Stimulated activated CD8-positive, alpha-beta memory T cell treated with anti-CD3 and anti-CD28 coated beads, Interleukin-12 subunit alpha, Interleukin-12 subunit beta, amount 100 ng/mL, for 24 hours (primary cell): ENCODE data around the gene PYM1.

Source experiments
- DNase-seq: peaks from one replicate; pipeline ENCODE4 v3.0.0-alpha.2; 2020; ENCODE audit errors: extremely low read depth

The PYM1 gene

DNA sequence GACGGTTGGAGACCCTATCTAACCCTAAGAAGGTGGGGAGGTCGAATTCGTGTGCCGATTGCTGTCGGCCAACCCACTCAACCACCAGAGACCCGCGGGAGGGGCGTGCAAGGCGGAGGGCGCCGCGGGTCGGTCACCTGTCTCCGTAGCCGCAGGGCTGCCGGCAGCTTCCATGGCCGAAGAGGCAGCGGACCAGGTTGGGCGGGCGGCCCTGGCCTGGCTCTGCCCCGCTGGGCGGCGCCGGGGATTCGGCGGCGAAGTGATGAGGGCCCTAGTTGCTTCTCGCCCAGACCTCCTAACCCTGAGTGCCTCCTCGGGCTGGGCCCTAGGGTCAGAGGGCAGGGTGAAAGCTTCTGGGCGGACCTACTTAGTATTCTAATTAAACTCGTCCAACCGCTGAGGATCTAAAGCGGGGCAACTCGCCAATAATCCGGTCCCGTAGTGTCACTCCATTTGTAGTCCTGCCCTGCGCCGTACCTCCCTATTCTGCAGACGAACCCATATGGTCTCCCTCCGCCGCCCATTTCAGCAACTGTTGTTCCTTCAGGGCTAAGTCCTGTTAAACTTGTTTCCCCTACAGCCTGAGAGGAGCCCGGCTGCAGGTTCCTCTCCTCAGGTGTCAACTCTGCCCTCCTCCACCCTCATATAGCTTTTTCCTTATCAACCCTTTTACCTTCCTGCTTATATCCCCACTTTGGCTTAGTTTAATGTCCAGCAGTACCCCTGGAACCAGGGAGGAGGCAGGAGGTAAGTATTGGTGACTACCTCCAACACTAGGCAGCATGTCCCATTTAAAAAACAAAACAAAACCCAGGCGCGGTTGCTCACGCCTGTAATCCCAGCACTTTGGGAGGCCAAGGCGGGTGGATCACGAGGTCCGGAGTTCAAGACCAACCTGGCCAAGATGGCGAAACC lies at the start of gene PYM1:
TSS of gene PYM1 (minus strand) at position 307 of the 915 bp plus-strand sequence. CDS start at position 174, 133 bp downstream.
- no peak for DNase-seq

DNA sequence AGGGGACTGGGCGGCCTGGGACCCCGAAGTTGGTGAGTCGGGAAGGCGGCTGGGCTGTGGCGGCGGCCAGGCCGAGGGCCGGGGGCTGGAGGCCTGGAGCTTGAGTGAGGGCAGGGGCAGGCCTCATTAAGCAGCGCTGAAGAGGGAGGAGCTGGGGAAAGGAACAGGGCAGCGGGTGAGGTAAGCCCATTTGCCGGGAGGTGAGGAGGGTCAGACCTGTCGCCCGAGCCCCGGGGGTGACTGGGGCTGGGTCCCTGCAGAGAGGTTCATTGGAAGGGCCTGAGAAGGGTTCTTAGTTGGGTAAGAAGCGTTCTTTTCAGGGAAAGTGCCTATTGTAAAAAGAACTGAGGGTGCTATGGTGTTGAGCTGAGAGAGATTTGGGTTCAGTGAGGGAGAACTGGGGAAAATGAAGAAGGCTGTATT lies 46.6 kb upstream of the PYM1 start:
- no peak for DNase-seq

DNA sequence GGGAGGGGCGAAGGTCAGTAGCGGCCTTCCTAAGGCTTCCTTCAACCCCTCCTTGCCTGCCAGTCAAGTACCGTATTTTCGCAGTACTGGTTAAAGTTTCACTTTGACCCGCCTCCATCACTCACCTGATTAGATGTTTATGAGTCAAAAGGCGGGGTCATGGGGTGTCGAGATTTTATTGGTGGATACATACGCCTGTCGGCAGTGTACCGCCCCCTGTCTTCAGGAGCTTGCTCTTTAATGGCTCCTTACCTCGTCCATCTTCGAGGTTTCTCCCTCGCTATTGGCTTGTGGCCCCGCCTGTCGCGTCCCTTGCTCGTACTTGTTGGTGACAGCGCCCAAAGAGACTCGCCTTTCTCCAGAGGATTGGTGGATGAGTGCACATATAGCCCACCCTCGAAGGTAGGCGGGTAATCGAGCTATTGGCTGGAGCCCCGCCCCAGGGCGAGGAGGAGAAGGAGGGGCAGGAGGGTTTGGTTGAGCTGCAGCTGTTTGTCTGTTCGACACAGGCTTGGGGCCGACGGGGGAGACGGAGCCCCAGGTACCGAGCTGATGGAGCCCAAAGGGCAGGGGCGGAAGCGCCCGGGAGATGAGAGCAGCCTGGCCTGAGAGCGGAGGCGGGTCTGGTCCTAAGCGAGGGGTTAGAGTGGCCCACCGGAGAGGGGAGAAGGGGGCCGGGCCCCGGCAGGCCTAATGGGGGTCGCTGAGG lies 46.1 kb upstream of the PYM1 start, which contains the start of gene RAB5B:
TSS of gene RAB5B (plus strand) at position 480 of the 709 bp plus-strand sequence. CDS start 12,883 bp downstream, outside the sequence.
- DNase-seq, result peak; percentile 94

DNA sequence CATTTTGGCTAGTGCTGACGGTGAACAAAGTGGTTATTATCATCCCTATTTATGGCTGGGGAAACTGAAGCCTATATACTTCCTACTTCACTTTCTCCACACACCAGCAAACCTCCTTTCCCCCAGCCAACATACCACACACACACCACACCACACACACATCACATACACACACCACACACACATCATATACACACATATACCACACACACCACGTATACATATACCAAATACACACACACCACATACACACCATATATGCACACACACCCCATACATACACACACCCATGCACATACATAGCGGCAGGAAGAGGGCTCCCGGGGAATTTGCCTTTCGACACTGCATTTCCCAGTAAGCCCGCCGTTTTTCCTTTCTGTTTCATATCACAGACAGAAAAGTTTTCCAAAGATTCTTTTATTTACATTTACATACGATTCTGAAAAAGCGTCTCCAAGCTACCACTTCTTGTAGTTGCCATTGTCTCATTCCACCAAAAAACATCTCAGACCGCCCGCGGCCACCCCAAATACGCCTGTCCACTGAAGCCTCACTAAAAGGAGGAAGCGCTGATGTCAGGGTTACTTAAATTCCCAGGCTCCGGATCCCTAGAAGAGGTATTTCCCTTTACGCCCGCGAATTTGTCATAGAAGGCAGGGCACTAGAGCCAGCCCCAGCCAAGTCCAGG lies 45.4 kb upstream of the PYM1 start:
- DNase-seq, result no peak

DNA sequence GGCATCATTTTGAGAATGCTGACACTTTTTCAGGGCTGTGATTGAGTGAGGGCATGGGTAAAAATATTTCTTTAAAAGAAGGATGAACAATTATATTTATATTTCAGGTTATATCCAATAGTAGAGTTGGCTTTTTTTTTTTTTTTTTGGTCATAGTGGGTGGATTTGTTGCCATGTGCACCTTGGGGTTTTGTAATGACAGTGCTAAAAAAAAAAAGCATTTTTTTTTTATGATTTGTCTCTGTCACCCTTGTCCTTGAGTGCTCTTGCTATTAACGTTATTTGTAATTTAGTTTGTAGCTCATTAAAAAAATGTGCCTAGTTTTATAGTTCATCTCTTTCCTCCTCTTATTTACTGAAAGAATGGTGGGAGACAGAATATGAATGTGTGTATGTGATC lies 44.8 kb upstream of the PYM1 start:
- no peak for DNase-seq

DNA sequence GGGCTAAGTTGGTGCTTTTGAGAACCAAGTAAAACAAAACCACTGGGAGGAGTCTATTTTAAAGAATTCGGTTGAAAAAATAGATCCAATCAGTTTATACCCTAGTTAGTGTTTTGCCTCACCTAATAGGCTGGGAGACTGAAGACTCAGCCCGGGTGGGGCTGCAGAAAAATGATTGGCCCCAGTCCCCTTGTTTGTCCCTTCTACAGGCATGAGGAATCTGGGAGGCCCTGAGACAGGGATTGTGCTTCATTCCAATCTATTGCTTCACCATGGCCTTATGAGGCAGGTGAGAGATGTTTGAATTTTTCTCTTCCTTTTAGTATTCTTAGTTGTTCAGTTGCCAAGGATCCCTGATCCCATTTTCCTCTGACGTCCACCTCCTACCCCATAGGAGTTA lies 44.3 kb upstream of the PYM1 start:
- no peak for DNase-seq

DNA sequence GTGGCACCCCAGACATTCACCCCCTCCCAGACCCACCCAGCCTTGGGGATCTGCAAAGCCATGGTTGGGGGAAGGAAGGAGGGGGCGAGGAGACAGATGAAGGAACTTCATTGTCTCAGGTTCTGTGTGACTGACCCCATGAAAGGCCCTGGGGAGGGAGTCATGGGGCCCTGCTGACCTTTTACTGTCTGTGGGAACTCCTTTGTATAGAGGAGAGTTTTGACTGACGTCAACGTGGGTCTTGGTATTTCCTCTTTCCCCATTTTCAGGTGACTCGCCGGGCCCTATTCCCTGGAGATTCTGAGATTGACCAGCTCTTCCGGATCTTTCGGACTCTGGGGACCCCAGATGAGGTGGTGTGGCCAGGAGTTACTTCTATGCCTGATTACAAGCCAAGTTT lies 43.1 kb upstream of the PYM1 start:
- DNase-seq, result no peak

DNA sequence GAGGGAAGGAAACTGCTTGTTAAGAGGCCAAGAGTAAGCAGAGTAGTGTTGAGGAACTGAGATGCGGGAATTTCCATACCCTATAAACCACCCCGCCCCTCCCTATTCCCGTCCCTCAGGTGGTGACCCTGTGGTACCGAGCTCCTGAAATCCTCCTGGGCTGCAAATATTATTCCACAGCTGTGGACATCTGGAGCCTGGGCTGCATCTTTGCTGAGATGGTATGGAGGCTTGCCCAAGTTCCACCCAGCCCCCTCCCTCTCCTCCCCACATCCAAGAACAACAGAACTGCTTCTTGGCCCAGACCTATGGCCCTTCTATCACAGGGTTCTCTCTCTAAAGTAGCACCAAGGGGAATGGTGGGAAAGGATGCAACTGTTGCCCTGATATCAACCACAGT lies 41.7 kb upstream of the PYM1 start:
- no peak for DNase-seq

DNA sequence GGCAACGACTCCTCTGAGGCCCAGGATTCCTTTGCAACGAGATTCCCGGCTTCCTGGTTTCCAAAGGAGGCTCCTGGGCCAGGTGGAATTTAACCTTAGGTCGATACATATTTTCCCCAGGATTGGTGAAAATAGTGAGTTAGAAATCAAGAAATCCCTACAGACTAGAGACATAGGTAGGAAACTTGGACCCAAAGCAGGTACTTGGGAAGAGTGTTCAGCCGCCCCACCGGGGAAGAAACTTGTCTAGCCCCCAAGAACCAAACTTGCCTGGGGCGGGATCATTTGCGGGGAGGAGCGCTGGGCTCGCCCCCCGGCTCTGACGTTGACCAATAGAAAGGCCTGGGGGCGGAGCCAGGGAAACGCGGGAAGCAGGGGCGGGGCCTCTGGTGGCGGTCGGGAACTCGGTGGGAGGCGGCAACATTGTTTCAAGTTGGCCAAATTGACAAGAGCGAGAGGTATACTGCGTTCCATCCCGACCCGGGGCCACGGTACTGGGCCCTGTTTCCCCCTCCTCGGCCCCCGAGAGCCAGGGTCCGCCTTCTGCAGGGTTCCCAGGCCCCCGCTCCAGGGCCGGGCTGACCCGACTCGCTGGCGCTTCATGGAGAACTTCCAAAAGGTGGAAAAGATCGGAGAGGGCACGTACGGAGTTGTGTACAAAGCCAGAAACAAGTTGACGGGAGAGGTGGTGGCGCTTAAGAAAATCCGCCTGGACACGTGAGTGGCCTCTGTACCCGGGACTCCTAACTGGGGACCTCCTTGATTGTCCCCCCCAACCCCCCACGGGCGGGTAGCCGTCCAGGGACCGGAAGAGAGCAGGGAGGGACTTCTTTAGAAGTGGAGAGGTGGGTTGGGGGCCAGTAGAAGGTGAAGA lies 39.0 kb upstream of the PYM1 start, which contains the start of gene CDK2:
TSS of gene CDK2 (plus strand) at position 423 of the 874 bp plus-strand sequence. CDS start at position 602, 179 bp downstream.
- peak; percentile 75 for DNase-seq

DNA sequence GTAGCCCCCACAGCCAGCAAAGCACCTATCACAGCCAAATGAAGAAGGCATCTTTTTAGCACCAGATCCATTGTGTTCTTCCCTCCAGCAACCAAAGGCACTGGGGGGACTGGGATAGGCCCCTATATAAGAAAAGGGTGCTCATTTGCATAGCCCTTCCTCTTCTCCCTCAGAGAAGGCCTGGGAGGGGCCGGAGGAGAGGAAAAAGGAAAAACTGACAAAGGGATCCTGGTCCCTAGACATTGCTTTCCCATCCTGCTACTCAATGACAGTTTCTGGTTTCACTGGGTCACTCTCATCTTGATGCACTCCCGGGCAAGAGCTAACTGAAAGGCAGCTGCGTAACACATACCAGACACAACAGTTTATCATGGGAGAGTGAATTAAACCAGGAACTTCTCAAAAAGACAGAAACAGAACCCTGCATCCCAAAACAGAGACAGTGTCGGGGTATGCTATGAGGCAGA lies 38.3 kb upstream of the PYM1 start, which contains the start of gene PMEL:
TSS of gene PMEL (minus strand) at position 102 of the 467 bp plus-strand sequence. CDS start at position 71, 31 bp downstream.
- no peak for DNase-seq

DNA sequence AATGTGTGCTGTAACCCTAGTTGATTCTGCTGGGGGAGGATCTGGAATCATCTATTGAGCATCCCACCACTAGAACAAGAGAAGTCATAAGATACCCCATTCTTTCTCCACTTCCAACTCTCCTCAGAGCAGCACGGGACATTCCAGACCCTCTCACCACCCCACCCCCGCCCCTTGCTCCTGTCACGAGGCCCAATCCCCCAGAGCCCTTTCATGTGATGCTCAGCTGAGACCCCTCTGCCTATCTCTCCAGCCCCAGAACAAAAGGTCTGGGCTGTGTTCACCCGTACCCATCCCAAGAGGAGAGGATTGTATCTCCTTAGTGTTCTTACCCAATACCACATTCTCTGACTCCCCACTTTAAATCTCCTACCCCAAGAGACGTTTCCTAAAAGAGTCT lies 37.5 kb upstream of the PYM1 start:
- DNase-seq, result no peak

DNA sequence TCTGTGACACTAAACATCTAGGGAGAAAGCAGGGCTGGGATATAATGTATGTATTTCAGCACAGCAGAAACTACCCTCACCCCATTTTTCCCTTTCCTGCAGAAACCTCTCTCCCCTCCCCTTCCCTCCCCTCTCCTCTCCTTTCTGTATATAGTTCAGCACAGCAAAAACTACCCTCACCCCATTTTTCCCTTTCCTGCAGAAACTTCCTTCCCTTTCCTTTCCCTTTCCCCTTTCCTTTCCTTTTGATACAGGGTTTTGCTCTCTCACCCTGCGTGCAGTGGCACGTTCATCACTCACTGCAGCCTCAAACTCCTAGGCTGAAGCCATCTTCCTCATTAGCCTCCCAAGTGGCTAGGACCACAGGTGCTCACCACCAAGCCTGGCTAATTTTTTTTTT lies 36.1 kb upstream of the PYM1 start:
- no peak for DNase-seq

DNA sequence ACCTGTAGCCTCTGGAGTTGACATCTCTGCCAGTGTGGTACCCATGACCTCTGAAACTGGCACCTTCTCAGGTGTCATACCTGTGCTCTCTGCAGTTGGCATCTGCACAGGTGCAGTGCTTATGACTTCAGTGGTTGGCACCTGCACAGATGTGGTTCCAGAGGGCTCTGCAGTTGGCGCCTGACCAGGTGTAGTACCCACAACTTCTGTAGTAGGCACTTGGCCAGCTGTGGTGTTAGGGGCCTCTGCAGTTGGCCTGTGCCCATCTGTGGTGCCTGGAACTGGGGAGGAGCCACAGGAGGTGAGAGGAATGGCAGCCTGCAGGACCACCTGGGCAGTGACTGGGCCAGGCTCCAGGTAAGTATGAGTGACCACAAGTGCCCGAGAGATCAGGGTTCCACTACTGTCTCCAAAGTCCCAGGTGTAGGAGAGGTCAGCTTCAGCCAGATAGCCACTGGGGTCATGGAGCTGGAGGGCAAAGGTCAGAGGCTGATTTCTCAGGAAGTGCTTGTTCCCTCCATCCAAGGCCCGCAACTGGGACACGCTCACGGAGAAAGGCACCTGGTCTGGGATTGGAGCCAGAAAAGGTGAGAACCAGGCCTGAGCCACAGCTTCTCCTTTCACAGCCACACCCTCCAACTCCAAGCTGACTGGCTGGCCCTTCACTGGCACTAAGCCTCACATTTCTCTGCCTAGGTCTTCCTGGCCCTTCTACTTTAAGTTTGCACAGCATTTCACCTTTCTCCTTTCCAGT lies 29.6 kb upstream of the PYM1 start:
- no peak for DNase-seq

DNA sequence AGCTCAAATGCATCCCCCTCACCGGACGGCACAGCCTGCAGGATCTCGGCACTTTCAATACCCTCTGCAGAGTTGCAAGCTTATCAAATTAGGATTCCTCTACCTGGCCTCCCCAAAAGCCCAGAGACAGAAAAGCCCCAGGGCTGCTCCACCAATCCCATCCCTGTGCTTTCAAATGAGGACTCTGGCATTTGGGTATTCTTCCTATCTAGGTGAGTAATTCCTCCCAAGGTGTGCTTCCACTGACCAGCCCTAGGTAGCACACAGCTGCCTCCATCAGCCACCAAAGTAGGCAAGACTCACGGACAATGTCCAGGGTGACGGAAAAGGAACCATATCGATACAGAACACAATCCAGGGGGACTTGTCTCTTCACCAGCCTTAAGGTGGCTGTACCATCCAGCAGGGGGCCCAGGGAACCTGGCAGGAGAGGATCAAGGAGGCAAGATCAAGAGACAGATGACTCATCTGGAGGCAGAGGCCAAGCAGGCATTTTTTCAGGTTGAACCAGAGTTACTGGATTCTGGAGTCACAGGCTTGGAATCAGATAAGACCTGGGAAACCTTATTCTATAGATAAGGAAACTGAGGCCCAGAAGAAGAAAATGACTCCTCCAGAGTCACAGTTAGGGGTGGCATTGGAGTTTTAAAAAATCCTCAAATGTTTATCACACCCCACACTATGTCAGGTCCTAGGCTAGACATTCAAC lies 28.3 kb upstream of the PYM1 start:
- DNase-seq, result no peak

DNA sequence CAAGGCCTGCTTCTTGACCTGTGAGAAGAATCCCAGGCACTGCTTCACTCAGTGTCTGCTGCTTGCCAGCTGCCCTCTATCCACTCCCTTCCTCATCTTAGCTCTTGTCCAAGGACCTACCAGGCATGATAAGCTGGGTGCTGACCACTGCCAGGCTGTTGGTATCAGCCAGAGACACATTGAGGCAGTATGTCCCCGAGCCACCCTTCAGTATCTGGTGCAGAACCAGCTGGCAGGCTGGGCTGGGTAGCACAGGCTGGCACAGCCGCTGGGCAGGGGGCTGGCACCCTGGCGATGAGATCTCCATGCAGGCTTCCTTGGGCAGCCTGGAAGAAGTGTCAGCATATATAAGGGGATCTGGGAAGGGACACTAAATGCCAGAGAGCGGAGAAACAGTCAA lies 27.6 kb upstream of the PYM1 start:
- no peak for DNase-seq

DNA sequence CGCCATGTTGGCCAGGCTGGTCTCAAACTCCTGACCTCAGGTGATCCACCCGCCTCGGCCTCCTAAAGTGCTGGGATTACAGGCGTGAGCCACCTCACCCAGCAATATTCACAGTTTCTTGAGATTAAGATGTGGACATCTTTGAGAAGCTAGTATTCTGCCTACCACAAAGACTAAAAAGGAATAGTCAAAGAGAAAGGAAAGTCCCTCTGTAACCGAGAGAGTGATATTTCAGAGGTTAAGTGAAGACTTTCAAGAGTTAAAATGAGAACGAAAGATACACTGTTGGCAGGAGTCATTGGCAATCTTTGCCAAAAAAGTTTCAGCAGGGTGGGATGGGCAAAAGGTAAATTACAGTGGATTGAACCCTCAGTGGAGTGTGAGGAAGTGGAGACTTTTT lies 18.9 kb upstream of the PYM1 start:
- no peak for DNase-seq

DNA sequence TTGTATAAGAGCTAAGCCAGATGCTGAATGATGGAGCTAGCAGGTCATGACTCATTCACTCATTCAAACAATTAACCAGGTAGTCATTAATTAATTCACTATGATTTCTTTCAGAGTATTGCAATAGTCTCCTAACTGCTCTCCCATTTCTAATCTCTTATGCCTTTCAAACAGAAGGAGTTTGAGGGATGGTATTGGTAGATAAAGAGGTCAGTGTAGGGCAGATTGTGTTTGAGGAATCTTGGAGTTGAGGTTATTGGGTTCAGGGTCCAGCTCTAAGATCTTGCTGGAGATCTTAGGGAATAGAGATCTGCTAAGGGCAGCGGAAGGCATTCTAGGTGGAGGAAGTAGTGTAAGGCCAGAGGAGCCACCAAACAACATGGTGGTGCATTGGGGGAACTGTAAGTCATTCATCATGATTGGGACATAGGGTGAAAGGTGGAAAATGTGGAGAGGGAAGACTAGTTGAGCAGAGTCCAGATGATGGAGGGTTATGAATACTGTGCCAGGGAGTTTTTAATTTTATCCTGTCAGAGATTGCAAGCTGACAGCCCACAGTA lies 15.0 kb upstream of the PYM1 start:
- DNase-seq, result no peak

DNA sequence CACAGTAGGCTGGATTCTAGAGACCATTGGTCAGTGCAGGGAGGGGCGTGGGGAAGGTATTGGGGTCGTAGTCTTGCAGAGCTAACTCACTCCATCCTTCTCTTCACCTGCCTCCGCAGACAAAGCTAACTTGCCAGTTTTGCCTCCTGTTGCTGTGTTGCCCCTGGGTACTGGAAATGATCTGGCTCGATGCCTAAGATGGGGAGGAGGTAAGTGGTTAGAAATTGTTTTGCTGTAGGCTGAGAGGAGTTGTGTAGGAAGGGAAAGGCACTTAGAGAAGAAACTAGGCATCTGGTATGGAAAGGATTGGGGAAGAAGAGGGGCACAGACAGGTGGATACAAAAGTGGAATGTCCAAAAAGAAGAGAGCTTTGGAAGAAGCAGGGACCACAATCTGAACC lies 14.4 kb upstream of the PYM1 start:
- DNase-seq, result no peak

DNA sequence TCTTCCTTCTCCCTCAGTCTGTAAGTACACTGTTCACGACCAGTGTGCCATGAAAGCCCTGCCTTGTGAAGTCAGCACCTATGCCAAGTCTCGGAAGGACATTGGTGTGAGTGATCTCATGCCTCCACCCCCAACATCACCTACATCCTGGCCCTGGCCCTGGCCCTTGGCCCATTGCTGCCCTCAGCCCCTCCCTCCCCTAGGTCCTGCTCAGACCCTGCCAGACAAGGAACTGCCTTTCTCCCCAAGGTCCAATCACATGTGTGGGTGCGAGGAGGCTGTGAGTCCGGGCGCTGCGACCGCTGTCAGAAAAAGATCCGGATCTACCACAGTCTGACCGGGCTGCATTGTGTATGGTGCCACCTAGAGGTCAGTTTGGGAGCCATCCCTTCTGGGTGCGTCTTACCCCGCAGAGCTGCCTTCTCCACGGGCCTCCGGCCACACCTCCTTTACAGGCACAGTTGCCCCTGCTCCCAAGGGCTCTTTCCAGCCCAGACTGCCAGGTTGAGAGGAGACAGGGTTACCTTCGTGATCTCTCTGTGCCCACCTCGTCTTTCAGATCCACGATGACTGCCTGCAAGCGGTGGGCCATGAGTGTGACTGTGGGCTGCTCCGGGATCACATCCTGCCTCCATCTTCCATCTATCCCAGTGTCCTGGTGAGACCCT lies 12.5 kb upstream of the PYM1 start:
- DNase-seq, result no peak
